Measurements from ENCODE around the gene SEC14L2. TPM values are rescaled to one million over a fixed set of nuclear protein-coding genes. Genes with fewer than 3 reads are reported as not detected.

The SEC14L2 gene
- total RNA-seq, 1 experiment from 2014 or later = 51.3 TPM

GRCh38 chr22:30433773-30434172, 37.0 kb downstream of the SEC14L2 start:
- Histone ChIP-seq H4K20me1 (ENCODE audit: insufficient read depth) (no peaks in the 10 kb centered on the region), H3K4me2 (no peak overlapping the region), H3K4me3 (no peak overlapping the region), H3K36me3 (ENCODE audit: low read depth) (no peaks in the 10 kb centered on the region), H3K79me2 (ENCODE audit: low read depth) (no peaks in the 10 kb centered on the region), H3K4me1 (replicated peaks; ENCODE audit: insufficient read depth) (peaks cover 8% of the 10 kb centered on the region), H3K9me2 (ENCODE audit: insufficient read depth) (no peaks in the 10 kb centered on the region), H3K27me3 (ENCODE audit: insufficient read depth, low read depth) (no peaks in the 10 kb centered on the region), H2AFZ (no peak overlapping the region), H3F3A (ENCODE audit: insufficient read depth, low read depth) (peaks cover 15% of the 10 kb centered on the region), H3K9me3 (ENCODE audit: insufficient read depth, low read depth) (no peaks in the 10 kb centered on the region), H3K27ac (no peak overlapping the region)
- ChIA-PET CTCF (no interaction called here), POLR2A (ENCODE audit: unreplicated experiment) (no interaction called here)
- no TSS peak for BruUV-seq (replicated peaks)
- DNase-seq = no peak
- intact Hi-C loops (cut with micrococcal nuclease; ENCODE audit: unreplicated experiment) = no loop called here
- TF ChIP-seq EZH2 (IDR thresholded peaks at IDR 0.05; ENCODE audit: low read depth) = no peak
- TF ChIP-seq CTCF (conservative IDR thresholded peaks at IDR 0.05) = no peak

DNA sequence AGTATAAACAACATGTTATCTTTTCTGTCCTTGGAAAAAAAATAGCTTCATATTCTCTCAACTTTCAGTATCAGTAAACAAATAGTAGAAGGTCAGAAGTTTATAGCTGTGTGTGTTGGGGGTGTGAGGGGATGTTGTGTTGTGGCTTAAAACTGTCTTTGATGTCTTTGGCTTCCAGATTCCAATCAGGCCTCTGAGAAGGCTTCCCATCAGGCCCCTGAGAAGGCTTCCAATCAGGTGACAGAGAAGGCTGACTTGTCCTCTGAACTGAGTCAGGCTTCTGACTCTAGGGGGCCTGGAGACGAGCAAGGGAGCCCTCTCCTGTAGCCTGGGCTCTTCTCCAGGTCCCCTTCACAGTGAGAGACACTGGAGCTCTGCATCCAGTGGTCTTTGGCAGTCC, 38.0 kb downstream of the SEC14L2 start:
- Histone ChIP-seq H3K4me1 (replicated peaks; ENCODE audit: insufficient read depth) (peaks cover 19% of the 10 kb centered on the region), H3K27me3 (ENCODE audit: insufficient read depth, low read depth) (no peaks in the 10 kb centered on the region), H3F3A (ENCODE audit: insufficient read depth, low read depth) (peaks cover 15% of the 10 kb centered on the region), H3K27ac (no peak overlapping the region), H4K20me1 (ENCODE audit: insufficient read depth) (no peaks in the 10 kb centered on the region), H3K9me2 (ENCODE audit: insufficient read depth) (no peaks in the 10 kb centered on the region), H3K4me3 (no peak overlapping the region), H3K79me2 (ENCODE audit: low read depth) (no peaks in the 10 kb centered on the region), H3K9me3 (ENCODE audit: insufficient read depth, low read depth) (no peaks in the 10 kb centered on the region), H3K4me2 (no peak overlapping the region), H3K36me3 (ENCODE audit: low read depth) (no peaks in the 10 kb centered on the region), H2AFZ (no peak overlapping the region)
- CTCF ChIA-PET = no interaction called here
- no peak for TF ChIP-seq CTCF (conservative IDR thresholded peaks at IDR 0.05)
- BruUV-seq (replicated peaks) = no TSS peak
- intact Hi-C loops (cut with micrococcal nuclease; ENCODE audit: unreplicated experiment) = no loop called here
- POLR2A ChIA-PET (ENCODE audit: unreplicated experiment) = no interaction called here
- no peak for DNase-seq

DNA sequence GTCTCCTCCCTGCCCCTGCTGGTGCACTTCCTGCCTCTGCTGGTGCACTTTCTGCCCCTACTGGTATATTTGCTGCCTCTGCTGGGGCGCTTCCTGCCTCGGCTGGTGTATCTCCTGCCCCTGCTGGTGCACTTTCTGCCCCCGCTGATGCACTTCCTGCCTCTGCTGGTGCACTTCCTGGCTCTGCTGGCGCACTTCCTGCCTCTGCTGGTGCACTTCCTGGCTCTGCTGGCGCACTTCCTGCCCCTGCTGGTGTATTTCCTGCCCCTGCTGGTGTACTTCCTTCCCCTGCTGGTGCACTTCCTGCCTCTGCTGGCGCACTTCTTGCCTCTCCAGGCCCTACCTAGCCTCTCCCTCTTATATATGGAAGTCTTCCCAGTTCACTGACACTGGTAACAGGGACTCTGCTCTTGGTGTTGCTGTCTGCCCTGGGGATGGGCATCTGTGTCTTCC, 38.9 kb downstream of the SEC14L2 start:
- no peaks in the 10 kb centered on the region for H3K27me3 ChIP-seq (ENCODE audit: insufficient read depth, low read depth)
- no peaks in the 10 kb centered on the region for H4K20me1 ChIP-seq (ENCODE audit: insufficient read depth)
- TF ChIP-seq CTCF (conservative IDR thresholded peaks at IDR 0.05) = no peak
- no peak for TF ChIP-seq EZH2 (IDR thresholded peaks at IDR 0.05; ENCODE audit: low read depth)
- no TSS peak for BruUV-seq (replicated peaks)
- H2AFZ ChIP-seq = no peak overlapping the region
- no peak overlapping the region for H3K4me3 ChIP-seq
- H3K36me3 ChIP-seq (ENCODE audit: low read depth) = no peaks in the 10 kb centered on the region
- no peaks in the 10 kb centered on the region for H3K79me2 ChIP-seq (ENCODE audit: low read depth)
- H3K27ac ChIP-seq = no peak overlapping the region
- ChIA-PET CTCF (no interaction called here), POLR2A (ENCODE audit: unreplicated experiment) (interaction anchor here (0.6 kb wide), 1 partner anchor 488 kb away, joined by 5 read pairs; no protein-coding TSS in a partner anchor)
- H3K4me2 ChIP-seq = no peak overlapping the region
- DNase-seq = no peak
- peaks cover 15% of the 10 kb centered on the region for H3F3A ChIP-seq (ENCODE audit: insufficient read depth, low read depth)
- H3K4me1 ChIP-seq (replicated peaks; ENCODE audit: insufficient read depth) = peaks cover 23% of the 10 kb centered on the region
- intact Hi-C loops (cut with micrococcal nuclease; ENCODE audit: unreplicated experiment) = no loop called here
- H3K9me2 ChIP-seq (ENCODE audit: insufficient read depth) = no peaks in the 10 kb centered on the region
- H3K9me3 ChIP-seq (ENCODE audit: insufficient read depth, low read depth) = no peaks in the 10 kb centered on the region
